Memory B cell (primary cell): ENCODE data around the gene LBH.

Experiments
- ATAC-seq: fragments of 150-1000 bp; cut with Tn5 transposase; 2 replicates; pipeline ENCODE4 v1.10.0; 2021; ENCODE audit warnings: low read depth, mild to moderate bottlenecking, moderate library complexity
- DNase-seq, 2 donors: peaks; one replicate each; pipeline ENCODE4 v3.0.0; 2022; ENCODE audit warnings: low spot score in 2 of 2
- H3K27ac Mint-ChIP-seq: one replicate; pipeline ENCODE4 v1.8.0; 2022; ENCODE audit warnings: mild to moderate bottlenecking, moderate library complexity, mixed read lengths
- H3K27me3 Mint-ChIP-seq: one replicate; pipeline ENCODE4 v1.8.0; 2022; ENCODE audit warnings: mixed read lengths
- H3K36me3 Mint-ChIP-seq: one replicate; pipeline ENCODE4 v1.8.0; 2022; ENCODE audit warnings: mild to moderate bottlenecking, mixed read lengths
- H3K4me1 Mint-ChIP-seq: one replicate; pipeline ENCODE4 v1.8.0; 2022; ENCODE audit warnings: mixed read lengths
- H3K4me3 Mint-ChIP-seq: one replicate; pipeline ENCODE4 v1.8.0; 2022; ENCODE audit warnings: mild to moderate bottlenecking, moderate library complexity, mixed read lengths
- H3K9me3 Mint-ChIP-seq: one replicate; pipeline ENCODE4 v1.8.0; 2022; ENCODE audit warnings: mixed read lengths

Gene LBH

GRCh38 chr2:30204281-30204680 is 27.1 kb upstream of the LBH start:
- no peaks in the 10 kb centered on the region for H3K36me3 Mint-ChIP-seq
- H3K4me3 Mint-ChIP-seq = no peak overlapping the region
- H3K27me3 Mint-ChIP-seq = no peaks in the 10 kb centered on the region
- H3K27ac Mint-ChIP-seq = no peak overlapping the region
- H3K9me3 Mint-ChIP-seq = no peaks in the 10 kb centered on the region
- peaks cover 7% of the 10 kb centered on the region for H3K4me1 Mint-ChIP-seq
- ATAC-seq (no peak), DNase-seq (no peak)

- no peak overlapping the region for H3K4me3 Mint-ChIP-seq
- H3K27ac Mint-ChIP-seq = no peak overlapping the region
- H3K27me3 Mint-ChIP-seq = no peaks in the 10 kb centered on the region
- ATAC-seq = no peak
- no peak for DNase-seq
- H3K9me3 Mint-ChIP-seq = no peaks in the 10 kb centered on the region
- peaks cover 10% of the 10 kb centered on the region for H3K4me1 Mint-ChIP-seq
- H3K36me3 Mint-ChIP-seq = no peaks in the 10 kb centered on the region
Observed at GRCh38 chr2:30205456-30205855, 25.9 kb upstream of the LBH start.

GRCh38 chr2:30206461-30207430 is 24.6 kb upstream of the LBH start:
- H3K4me1 Mint-ChIP-seq = peaks cover 10% of the 10 kb centered on the region

GRCh38 chr2:30208453-30208852 is 22.9 kb upstream of the LBH start:
- peak overlapping the region; percentile 17 for H3K27ac Mint-ChIP-seq
- no peaks in the 10 kb centered on the region for H3K9me3 Mint-ChIP-seq
- ATAC-seq (peak; percentile 60), DNase-seq (peak; percentile 17 to 30)
- H3K27me3 Mint-ChIP-seq = no peaks in the 10 kb centered on the region
- no peak overlapping the region for H3K4me3 Mint-ChIP-seq
- no peaks in the 10 kb centered on the region for H3K36me3 Mint-ChIP-seq
- peaks cover 12% of the 10 kb centered on the region for H3K4me1 Mint-ChIP-seq

More at GRCh38 chr2:30206461-30207430, 24.6 kb upstream of the LBH start:
- no peaks in the 10 kb centered on the region for H3K27me3 Mint-ChIP-seq
- DNase-seq (no peak), ATAC-seq (no peak)
- no peak overlapping the region for H3K4me3 Mint-ChIP-seq
- no peaks in the 10 kb centered on the region for H3K36me3 Mint-ChIP-seq
- H3K9me3 Mint-ChIP-seq = no peaks in the 10 kb centered on the region
- no peak overlapping the region for H3K27ac Mint-ChIP-seq

GRCh38 chr2:30209227-30209626 is 22.1 kb upstream of the LBH start:
- no peaks in the 10 kb centered on the region for H3K9me3 Mint-ChIP-seq
- ATAC-seq (no peak), DNase-seq (no peak)
- H3K4me1 Mint-ChIP-seq = peaks cover 12% of the 10 kb centered on the region
- H3K27me3 Mint-ChIP-seq = no peaks in the 10 kb centered on the region
- no peaks in the 10 kb centered on the region for H3K36me3 Mint-ChIP-seq
- H3K27ac Mint-ChIP-seq = peak overlapping the region; percentile 17
- H3K4me3 Mint-ChIP-seq = peak overlapping the region; percentile 39

- peaks cover 19% of the 10 kb centered on the region for H3K4me1 Mint-ChIP-seq
- H3K9me3 Mint-ChIP-seq = no peaks in the 10 kb centered on the region
- ATAC-seq (no peak), DNase-seq (no peak)
- H3K4me3 Mint-ChIP-seq = no peak overlapping the region
- no peaks in the 10 kb centered on the region for H3K36me3 Mint-ChIP-seq
- H3K27ac Mint-ChIP-seq = no peak overlapping the region
- no peaks in the 10 kb centered on the region for H3K27me3 Mint-ChIP-seq
Observed at GRCh38 chr2:30213326-30213725, 18.0 kb upstream of the LBH start.

- H3K9me3 Mint-ChIP-seq = no peaks in the 10 kb centered on the region
- H3K27ac Mint-ChIP-seq = no peak overlapping the region
- no peak overlapping the region for H3K4me3 Mint-ChIP-seq
- DNase-seq = no peak
- H3K36me3 Mint-ChIP-seq = no peaks in the 10 kb centered on the region
- peaks cover 16% of the 10 kb centered on the region for H3K4me1 Mint-ChIP-seq
- no peak for ATAC-seq
- H3K27me3 Mint-ChIP-seq = no peaks in the 10 kb centered on the region
Observed at GRCh38 chr2:30213907-30214463, 17.3 kb upstream of the LBH start.

- peaks cover 13% of the 10 kb centered on the region for H3K4me1 Mint-ChIP-seq
- H3K27ac Mint-ChIP-seq = no peak overlapping the region
- no peak overlapping the region for H3K4me3 Mint-ChIP-seq
- H3K36me3 Mint-ChIP-seq = no peaks in the 10 kb centered on the region
- no peaks in the 10 kb centered on the region for H3K27me3 Mint-ChIP-seq
- ATAC-seq (no peak), DNase-seq (no peak)
- H3K9me3 Mint-ChIP-seq = no peaks in the 10 kb centered on the region
Observed at GRCh38 chr2:30216157-30216556, 15.2 kb upstream of the LBH start.

GRCh38 chr2:30217644-30218337 is 13.5 kb upstream of the LBH start:
- DNase-seq (no peak), ATAC-seq (peak; percentile 88)
- Mint-ChIP-seq H3K4me1 (peaks cover 23% of the 10 kb centered on the region), H3K27me3 (no peaks in the 10 kb centered on the region), H3K9me3 (no peaks in the 10 kb centered on the region), H3K4me3 (peak overlapping the region; percentile 63), H3K27ac (peak overlapping the region; percentile 38), H3K36me3 (no peaks in the 10 kb centered on the region)

- Mint-ChIP-seq H3K4me3 (no peak overlapping the region), H3K9me3 (no peaks in the 10 kb centered on the region), H3K27ac (no peak overlapping the region), H3K4me1 (peaks cover 25% of the 10 kb centered on the region), H3K27me3 (no peaks in the 10 kb centered on the region), H3K36me3 (no peaks in the 10 kb centered on the region)
- ATAC-seq = no peak
- no peak for DNase-seq
Observed at GRCh38 chr2:30218338-30218713, 13.0 kb upstream of the LBH start.

- Mint-ChIP-seq H3K4me3 (no peak overlapping the region), H3K9me3 (no peaks in the 10 kb centered on the region), H3K27ac (no peak overlapping the region), H3K27me3 (no peaks in the 10 kb centered on the region), H3K4me1 (peaks cover 28% of the 10 kb centered on the region), H3K36me3 (no peaks in the 10 kb centered on the region)
- ATAC-seq = no peak
- DNase-seq = no peak
Observed at GRCh38 chr2:30218814-30219213, 12.5 kb upstream of the LBH start.

GRCh38 chr2:30219886-30220875 is 11.2 kb upstream of the LBH start:
- Mint-ChIP-seq H3K4me1 (peaks cover 38% of the 10 kb centered on the region), H3K36me3 (no peaks in the 10 kb centered on the region), H3K27ac (no peak overlapping the region), H3K4me3 (no peak overlapping the region), H3K9me3 (no peaks in the 10 kb centered on the region), H3K27me3 (no peaks in the 10 kb centered on the region)
- no peak for ATAC-seq
- no peak for DNase-seq

- no peak for DNase-seq
- no peak overlapping the region for H3K4me3 Mint-ChIP-seq
- H3K36me3 Mint-ChIP-seq = no peaks in the 10 kb centered on the region
- H3K27me3 Mint-ChIP-seq = no peaks in the 10 kb centered on the region
- H3K4me1 Mint-ChIP-seq = peaks cover 48% of the 10 kb centered on the region
- no peaks in the 10 kb centered on the region for H3K9me3 Mint-ChIP-seq
- ATAC-seq = no peak
- no peak overlapping the region for H3K27ac Mint-ChIP-seq
Observed at GRCh38 chr2:30221531-30221930, 9.8 kb upstream of the LBH start.
